CD4-positive, alpha-beta T cell treated with Interferon alpha-2 for 1 hour (primary cell): ENCODE results near the gene TUBE1.
"Not testable (repeated sequence)": the region's sequence is repeated elsewhere in the genome, so short reads cannot be mapped to it uniquely, and the experiment has no call there.

ENCODE experiments used
- DNase-seq, 2 donors: peaks; one replicate each; pipeline ENCODE4 v3.0.0-alpha.2; 2020 to 2022

TUBE1 gene

DNA sequence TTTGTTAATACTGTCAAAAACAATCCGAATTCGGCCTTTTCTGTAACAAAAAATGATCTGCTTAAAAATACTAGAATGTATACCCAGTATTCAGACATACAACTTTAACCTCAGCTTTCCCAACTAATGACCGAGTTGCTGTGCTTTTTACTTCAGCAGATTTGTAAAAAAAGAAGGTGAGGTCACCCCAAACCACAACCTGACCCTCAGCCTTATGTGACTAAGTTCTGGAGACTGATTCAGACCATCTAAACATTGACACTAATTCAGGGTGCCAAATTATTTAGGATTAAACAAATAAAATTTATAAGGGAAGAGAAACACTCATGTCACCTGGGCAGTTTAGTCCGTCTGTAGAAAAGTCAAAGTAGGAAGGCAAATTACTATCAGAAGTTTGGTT lies 25.7 kb downstream of the TUBE1 start:
- DNase-seq: no peak

DNA sequence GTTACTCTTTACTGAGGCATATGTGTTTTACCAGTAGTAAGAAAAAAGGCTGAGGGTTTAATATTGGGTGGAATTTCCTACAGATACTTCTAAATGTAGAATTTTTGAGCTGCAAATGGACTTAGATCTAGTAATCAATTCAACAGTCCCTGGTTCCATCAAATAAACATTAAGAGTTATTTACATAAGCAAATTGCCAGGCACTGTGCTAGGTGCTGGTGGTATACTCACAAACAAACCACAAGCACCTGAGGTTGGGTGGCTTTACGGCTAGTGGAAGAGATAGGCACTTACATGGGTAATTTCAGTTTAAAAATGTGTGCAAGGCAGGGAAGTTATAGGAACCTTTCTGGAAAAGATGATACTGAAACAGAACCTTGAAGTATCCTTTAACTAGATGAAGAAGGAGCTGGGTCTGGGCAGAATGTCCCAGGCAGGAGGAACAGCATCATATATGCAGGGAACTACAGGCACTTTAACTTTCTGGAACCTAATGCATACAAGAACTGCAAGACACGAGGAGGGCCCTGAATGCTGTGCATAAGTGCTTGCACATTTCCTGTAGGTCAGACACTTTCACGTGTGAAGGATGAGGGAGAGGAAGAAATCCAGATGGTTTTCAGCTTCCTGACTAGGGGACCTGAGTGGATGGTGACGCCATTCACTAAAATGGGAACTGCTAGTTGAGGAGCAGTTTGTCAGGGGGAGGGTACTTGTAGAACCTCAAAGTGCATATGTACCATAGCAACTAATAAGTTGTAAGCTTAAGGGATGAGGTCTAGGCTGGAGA lies 28.8 kb downstream of the TUBE1 start:
- DNase-seq: no peak

DNA sequence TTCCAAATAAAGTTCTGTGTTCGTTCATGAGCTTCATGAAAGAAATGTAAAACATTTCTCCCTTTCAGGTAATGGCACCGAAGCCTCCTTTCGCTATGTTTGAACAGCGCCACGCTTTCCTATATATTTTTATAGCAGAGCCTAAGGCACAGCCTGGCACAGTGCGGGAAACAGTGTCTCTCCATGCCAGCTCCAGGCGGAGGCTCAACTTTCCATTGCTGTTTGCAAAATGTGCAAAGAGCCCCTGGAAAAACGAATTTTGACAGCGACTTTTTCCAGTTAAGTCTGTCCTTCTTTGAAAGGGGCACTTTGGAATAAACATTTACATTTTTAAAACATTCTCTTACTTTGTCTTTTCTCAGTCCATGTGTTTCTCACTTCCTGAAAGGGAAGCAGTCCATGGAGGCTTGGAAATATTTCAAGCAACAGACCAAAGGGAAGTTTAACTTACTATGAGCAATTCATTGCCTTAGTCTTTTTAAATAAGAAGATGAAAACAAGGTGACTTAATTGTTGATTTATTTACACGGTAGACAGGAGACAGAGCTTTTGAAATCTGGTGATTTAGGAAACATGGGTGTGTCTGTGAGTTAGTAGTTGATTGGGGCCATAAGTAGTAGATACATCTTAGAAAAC lies 32.6 kb downstream of the TUBE1 start:
- no peak for DNase-seq

DNA sequence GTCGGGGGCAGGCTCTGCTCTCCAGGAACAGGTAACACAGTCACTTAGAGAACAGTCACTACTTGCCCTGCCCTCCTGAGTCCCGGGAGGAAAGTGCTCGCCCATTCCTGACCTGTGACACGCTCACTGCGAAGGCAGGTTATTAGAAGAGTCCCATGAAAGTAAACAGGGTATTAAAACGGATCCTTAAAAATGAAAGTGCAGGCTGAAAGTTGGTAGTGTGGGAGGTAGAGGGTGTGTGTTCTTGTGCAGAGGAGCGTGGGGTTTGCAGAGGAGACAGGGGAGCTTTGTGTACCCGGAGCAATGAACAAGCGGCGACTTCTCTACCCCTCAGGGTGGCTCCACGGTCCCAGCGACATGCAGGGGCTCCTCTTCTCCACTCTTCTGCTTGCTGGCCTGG lies 33.3 kb downstream of the TUBE1 start, which contains the start of gene CCN6:
CCN6 (plus strand) TSS at position 104 of the 400 bp plus-strand sequence; CDS start at position 358, 254 bp downstream.
- no peak for DNase-seq

DNA sequence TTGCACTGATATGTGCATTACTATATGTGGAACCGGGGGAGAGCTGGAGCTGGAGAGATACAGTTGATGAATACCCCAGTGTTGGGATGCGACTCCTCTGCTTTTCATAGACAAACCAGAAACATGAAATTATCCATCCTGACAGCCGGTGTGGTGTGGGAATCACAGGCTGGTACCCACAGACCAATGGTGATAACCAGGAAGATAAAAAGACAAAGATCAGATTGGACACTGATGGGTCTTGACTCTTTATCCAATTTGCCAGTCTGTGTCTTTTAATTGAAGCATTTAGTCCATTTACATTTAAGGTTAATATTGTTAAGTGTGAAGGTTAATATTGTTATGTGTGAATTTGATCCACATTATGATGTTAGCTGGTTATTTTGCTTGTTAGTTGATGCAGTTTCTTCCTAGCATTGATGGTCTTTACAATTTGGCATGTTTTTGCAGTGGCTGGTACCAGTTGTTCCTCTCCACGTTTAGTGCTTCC lies 36.0 kb downstream of the TUBE1 start:
- DNase-seq: not testable (repeated sequence)

DNA sequence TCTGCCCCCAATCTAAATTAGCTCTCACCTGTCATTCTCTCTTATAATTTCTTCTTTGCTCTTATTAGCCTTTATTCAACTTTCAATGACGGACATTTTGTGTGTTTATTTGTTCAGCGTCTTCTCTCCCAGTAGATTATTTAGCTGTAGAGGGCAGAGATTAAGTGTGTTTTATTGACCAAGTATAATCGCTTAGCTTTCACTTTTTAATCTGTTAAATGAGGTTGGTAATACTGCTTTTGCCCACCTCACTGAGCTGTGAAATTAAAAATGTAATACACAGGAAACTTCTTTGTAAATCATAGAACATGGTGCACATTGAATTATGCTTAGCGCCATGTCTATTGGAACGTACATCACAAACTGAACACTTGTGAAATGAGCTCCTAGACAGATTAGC lies 36.9 kb downstream of the TUBE1 start:
- no peak for DNase-seq

DNA sequence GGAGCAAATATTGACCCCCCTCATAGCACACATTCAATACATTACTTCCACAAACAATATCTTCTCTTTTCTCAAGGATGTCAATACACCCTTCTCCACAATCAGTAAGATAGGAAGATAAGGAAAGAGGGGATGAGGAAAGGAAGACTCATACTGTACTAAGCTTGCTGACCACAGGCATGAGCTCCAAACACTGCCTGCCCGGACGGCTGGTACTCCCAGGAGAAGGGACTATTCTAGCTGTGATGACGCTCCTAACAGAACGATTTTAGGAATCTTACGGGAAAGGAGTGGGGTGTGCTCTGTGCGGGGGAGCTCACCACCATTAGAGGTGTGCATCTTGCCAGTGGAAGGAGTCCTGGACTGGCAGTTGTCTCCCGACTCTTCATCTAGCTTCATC lies 37.3 kb downstream of the TUBE1 start:
- DNase-seq: no peak

DNA sequence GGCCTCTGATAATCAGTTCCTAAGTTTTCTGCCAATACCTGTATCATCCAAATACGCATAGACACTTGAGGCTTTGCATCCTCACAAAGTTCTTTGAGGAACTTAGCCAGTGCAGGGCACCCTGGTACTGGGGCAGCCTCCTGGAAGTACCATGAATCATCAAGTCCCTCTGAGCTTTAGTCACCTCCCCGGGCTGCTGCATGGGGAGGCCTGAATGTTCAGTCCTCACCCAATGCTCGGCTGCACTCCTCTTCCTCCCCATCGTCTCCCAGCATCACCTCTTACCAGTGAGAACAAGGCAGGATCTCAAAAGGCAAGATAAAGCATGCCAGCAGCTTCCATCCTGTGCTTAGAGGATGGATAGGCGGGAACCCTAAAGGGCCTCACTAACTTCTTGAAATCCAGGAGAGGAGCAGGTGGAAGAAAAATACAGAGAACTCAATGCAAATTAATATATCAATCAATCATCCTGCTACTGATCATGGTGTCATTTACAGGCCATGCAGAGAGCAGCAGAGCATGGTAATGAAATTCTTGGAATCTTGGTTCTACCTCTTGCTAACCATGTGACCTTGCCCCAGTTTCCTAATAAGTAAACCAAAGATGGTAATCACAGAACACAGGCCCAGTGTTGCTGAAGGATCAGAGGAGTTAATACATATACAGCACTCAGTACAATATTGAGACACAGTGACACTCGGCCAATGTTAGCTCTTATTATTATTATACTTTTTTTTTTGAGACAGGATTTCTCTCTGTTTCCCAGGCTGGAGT lies 38.1 kb downstream of the TUBE1 start:
- no peak for DNase-seq

DNA sequence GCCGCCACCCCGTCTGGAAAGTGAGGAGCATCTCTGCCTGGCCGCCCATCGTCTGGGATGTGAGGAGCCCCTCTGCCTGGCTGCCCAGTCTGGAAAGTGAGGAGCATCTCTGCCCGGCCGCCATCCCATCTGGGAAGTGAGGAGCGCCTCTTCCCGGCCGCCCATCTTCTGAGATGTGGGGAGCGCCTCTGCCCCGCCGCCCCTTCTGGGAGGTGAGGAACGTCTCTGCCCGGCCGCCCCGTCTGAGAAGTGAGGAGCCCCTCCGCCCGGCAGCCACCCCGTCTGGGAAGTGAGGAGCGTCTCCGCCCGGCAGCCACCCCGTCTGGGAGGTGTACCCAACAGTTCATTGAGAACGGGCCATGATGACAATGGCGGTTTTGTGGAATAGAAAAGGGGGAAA lies 39.8 kb downstream of the TUBE1 start:
- not testable (repeated sequence) for DNase-seq

DNA sequence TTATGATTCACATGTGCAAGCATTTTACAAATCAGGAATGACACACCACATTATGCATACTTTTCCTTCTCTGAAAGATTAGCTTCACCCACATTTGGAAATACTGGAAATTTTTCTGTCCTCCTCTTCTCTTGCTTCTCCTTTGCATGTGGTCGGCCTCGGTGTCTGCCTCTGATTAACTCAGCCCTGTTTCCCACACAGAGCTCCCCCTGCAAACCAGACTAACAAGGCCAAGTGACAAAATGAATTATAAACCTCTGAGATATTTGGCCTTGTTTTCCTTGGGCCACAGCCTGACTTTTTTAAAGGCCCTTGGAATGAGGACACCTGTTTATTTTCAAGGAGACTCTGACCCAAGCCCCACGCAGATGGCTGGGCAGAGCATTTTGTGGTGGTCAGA lies 42.4 kb downstream of the TUBE1 start:
- no peak for DNase-seq

DNA sequence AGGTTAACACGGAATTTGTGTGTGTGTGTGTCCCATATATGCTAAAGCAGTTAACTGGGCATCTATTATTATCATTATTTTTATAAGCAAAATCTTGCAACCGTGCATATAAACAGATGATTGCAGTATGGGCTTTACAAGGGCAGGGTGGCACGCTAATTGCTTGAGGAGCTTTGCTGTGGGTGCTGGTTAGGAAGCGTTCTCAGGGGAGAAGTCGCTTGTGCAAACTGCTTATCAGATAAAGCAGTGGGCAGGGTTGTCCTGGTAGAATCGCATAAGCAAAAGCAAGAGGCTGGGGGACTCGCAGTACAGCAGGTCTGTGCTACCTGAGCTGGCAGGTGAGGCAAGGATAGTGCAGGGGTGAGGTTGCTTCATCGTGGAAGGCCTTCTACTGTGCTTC lies 43.1 kb downstream of the TUBE1 start:
- no peak for DNase-seq

DNA sequence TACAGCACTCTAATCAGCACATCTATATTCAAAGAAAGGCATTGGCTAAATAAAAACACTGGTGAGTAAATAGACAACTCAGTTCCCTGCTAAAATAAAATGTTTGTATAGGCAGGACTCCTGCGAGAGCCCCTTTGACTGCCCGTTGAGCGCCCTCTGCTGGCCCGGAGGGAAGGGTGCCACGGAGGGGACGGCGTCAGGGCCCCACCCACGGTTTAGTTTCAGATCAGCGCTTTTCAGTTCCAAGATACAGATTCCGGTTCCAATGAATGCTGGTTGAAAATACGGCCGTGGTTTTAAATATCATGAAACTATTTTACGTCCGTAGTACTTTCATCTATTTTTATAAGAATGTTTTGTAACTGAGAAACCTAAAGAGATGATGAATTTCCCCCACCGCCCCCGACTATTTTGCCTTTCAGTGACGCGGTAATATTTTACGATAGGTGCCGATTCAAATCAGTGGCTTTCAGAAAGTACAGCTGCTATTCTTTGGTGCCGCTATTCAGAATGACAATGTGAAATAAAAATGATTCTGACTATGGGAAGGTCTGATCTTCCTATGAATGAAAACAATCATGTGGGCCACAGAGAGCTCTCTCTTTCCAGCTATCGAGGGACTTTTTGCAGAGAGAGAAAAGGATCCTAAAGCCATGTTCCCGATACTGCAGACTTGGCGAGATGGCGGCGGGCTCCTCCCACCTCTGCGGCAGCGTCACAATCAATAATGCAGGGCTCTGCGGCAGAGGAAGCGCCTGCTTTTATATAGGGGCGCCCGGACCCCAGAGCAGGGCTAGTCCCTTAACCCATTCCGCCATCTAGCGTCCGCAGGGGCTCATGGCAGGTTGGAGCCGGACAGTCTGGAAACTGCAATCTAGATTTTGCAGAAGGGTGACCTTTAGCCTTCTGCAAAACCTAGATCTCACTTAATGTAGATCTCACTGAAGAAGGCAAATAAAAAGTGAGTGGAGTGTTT lies 44.0 kb downstream of the TUBE1 start:
- DNase-seq: peak; percentile 93 to 94

DNA sequence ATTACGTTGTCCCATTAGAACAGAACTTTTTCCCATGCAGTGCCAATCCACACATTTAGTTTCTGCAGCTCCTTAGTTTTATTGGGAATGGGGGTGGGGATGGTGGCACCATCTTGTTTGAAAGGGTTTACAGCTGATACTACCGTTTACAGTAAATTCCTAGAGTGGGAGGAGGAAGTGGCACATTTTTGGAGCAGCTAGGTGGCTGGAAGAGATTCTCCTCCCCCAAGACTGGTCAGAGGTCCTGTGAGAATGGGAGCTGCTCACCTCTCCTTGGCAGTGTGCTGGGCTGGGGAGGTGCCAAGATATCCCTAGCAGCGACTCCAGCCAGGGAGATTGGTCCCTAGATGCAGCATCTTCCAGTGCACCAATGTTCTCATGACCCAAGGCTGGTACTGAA lies 45.7 kb downstream of the TUBE1 start:
- no peak for DNase-seq

DNA sequence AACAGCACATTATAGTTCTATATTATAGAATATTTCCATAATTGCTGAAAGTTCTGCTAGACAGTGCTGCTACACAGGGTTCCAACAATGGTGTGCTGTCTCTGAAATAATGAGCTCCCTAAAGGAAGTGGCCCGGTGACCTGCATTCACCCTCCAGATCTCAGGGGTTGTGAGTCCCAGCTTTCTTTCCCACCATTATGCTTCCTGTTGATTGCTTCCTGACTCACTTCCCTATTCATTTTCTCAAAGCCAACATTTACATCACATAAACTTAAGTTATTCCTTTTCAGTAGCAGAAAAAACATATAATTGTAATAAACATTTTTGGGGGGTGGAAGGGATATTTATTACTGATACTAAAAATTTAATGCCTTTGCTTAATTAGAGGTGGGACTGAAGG lies 46.3 kb downstream of the TUBE1 start:
- DNase-seq: no peak

DNA sequence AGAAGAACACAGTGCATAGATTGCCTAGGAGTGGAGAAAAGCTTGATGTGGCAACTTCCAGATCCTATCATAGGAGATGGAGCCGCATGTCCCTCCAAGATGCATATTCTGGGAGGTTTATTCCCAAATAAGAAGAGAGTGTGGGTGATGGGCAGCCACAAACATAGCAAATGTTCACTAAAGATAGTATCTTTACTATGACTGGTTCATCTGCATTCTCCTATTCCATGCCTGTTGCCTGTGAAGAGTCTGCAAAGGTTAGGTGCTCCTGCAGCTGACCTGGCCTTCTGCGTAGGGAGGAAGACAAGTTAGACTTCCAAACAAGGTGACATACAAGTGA lies 47.9 kb downstream of the TUBE1 start:
- DNase-seq: no peak

DNA sequence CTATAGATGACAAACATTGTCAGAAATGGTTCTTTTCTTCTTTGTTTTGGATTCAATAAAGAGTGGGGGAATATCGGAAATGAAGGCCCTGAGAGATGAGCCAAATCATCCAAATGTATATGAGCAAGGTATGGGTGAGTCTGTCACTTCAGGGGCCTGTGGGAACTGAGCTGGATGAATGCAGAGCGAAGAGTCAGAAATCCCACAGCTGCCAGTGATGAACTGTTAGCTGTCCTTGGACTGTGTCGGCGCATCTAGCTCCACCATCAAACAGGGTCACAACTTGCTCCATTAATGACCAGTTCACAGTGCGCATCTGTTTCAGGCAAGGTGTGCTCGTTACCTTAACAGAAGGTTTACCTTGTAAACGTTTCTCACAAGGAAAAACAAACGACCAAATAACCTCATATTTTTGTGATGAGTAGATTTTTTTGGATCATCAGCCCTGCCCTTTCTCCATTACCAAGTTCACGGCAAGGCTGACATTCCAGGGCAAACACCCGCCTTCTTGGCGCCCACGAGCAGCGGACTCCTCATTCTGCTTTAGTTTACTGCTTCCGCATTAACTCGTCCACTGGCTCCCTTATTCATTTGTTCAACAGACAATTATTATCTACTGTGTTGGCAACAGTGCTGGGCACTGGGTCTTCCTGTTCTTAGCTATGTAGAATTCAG lies 48.4 kb downstream of the TUBE1 start:
- DNase-seq: no peak

DNA sequence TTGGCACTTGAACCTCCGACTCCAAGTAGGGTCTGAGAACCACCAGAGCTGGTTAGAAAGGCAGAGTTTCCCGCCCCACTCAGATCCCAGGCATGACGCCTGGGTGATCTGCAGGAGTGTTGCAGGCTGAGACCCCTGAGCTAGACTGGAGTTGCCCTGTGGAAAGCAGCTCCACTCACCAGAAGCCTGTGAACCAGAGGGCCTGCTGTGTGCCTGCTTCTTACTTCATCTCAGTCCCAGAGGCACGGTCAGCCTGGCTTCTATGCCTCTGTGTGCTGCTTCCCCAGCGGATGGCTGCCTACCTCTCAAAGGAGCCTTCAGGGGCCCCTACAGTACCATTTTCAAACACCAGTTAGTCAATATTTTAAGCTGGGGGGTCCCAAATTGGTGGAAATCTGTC lies 49.0 kb downstream of the TUBE1 start:
- no peak for DNase-seq

DNA sequence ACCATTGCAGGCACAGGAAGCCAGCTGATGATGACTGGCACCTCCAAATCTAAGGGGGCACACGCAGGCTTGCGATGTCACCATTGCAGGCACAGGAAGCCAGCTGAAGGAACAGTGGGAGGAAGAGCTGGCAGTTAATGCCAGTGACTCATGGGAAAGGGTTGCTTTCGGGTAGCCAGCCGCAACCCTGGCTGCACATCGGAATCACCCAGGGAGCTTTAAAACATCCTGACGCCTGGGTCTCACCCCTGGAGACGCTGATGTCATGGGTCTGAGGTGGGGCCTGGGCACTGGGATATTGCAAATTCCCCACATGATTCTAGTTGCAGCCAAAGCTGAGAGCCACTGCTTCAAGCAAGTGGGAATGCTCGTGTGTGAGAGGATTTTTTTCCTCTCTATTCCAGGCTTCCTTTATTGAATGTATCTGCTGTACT lies 49.5 kb downstream of the TUBE1 start:
- no peak for DNase-seq

DNA sequence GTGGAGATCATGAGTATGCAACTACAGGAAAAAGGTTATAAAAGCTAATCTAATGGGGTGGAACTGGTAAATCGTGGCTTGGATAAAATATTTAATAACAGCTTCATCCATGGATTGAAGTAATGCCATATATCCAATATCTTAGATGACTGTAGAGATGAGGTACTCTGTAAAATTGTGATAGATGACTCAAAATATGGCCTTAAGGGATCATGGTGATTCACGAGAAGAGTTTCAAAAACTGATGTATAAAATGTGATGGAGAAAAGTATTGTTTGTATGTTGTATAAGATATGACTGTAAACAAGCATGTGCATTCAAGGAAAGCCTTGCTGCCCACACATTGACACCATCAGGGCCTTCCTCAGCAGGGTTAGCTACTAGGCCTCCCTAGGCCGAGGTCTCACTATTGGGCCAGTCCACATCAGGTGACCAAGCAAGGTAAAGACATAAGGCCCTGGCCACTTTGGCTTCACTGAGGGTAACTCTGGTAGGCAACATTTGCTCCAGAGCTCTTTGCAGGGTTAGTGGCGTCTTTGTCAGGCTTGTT lies 51.1 kb downstream of the TUBE1 start:
- no peak for DNase-seq

DNA sequence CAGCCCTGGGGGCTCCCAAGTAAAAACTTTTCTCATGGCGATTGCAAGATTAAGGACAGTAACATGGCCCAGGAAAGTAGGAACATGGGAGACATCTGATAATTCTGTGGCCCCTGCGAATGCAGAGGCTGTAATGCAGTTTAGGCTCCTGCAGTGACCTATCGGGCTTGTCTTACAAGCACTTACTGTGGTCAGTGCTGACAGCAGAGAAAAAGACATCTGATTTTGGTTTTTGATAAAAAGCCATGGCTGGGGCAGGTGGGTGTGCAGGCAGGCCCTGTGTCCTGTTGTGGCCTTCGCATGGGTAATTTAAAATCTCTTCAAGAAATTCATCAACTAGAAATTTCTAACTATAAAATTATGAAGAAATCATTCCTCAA lies 52.7 kb downstream of the TUBE1 start:
- DNase-seq: no peak

DNA sequence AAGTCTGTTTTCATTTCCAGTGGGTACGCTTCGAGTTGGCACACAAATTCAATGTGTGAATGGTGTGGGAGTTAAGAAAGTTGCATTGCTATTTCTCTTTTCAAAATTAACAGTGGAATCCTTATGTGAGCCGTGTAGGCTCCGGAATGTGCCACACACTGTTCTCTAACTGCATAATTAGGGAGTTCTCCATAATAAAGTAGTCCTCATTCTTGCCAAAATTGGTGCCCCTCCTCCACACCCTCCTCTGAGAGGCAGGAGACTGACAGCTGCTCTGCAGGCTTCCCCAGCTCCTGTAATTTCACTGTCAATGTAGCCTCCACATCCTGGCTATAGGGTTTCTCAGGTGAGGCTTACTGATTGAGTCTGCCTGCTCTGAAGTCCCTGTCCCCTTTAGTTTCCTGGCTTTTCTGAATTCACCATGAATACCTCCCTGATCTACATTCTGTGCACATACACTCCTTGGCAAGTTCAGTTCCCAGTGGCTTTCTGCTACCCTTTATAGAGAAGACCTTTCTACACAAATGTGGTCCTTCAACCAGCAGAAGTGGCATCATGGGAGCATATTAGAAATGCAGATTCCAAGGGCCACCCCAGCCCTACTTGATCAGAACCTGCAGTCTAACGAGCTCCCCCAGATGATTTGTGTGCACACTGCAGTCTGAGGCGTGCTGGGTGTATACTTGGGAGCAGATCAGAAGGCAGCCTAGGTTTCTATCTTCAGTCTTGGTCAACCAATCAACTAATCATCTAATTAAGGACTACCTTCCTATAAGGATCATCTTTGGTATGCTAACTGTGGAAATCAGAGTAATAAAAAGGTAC lies 53.3 kb downstream of the TUBE1 start:
- no peak for DNase-seq
